Neural progenitor cell (in vitro differentiated cells): ENCODE results near the gene CHMP6. TPM values are rescaled to one million over a fixed set of nuclear protein-coding genes. Genes with fewer than 3 reads are reported as not detected.

Experiments used
- DNase-seq: peaks from one replicate; pipeline ENCODE4 v3.0.0-alpha.2; 2016; ENCODE audit warnings: low spot score
- H2AFZ ChIP-seq: fragments of 200-600 bp; sonication (generic); replicated peaks from 2 replicates; pipeline ENCODE4 v1.6.1; 2016; ENCODE audit warnings: antibody characterized with exemption
- H3F3A ChIP-seq: fragments of 200-600 bp; sonication (generic); 2 replicates; pipeline ENCODE4 v1.6.1; 2016; ENCODE audit warnings: antibody characterized with exemption, low read depth
- H3K27ac ChIP-seq: fragments of 200-600 bp; sonication (generic); 2 replicates; pipeline ENCODE4 v1.5.1; 2016; ENCODE audit warnings: mild to moderate bottlenecking
- H3K27me3 ChIP-seq: fragments of 200-600 bp; sonication (generic); 2 replicates; pipeline ENCODE4 v1.6.1; 2016; ENCODE audit warnings: mild to moderate bottlenecking, moderate library complexity
- H3K36me3 ChIP-seq: fragments of 200-600 bp; sonication (generic); 2 replicates; pipeline ENCODE4 v1.5.1; 2016
- H3K4me1 ChIP-seq: fragments of 200-600 bp; sonication (generic); 2 replicates; pipeline ENCODE4 v1.6.1; 2016; ENCODE audit warnings: mixed run types
- H3K4me2 ChIP-seq: fragments of 200-600 bp; sonication (generic); 2 replicates; pipeline ENCODE4 v1.6.1; 2016
- H3K4me3 ChIP-seq: fragments of 200-600 bp; sonication (generic); 2 replicates; pipeline ENCODE4 v1.5.1; 2016
- H3K79me2 ChIP-seq: fragments of 200-600 bp; sonication (generic); 2 replicates; pipeline ENCODE4 v1.6.1; 2016; ENCODE audit warnings: low read depth
- H3K9ac ChIP-seq: fragments of 200-600 bp; sonication (generic); 2 replicates; pipeline ENCODE4 v1.6.1; 2016
- H3K9me3 ChIP-seq: fragments of 200-600 bp; sonication (generic); 2 replicates; pipeline ENCODE4 v1.5.1; 2016; ENCODE audit warnings: low read depth
- H4K20me1 ChIP-seq: fragments of 200-600 bp; sonication (generic); 2 replicates; pipeline ENCODE4 v1.6.1; 2016; ENCODE audit warnings: low read depth
- H3K27ac Mint-ChIP-seq: 3 replicates; pipeline ENCODE4 v1.8.0; 2021; ENCODE audit warnings: mixed read lengths
- H3K27me3 Mint-ChIP-seq: 2 replicates; pipeline ENCODE4 v1.8.0; 2022; ENCODE audit warnings: low read depth, mild to moderate bottlenecking, inconsistent platforms, moderate library complexity, mixed read lengths; ENCODE audit not compliant: insufficient read depth
- H3K36me3 Mint-ChIP-seq: 3 replicates; pipeline ENCODE4 v1.8.0; 2021; ENCODE audit warnings: mixed read lengths
- H3K4me1 Mint-ChIP-seq: 3 replicates; pipeline ENCODE4 v1.8.0; 2021; ENCODE audit warnings: mixed read lengths
- H3K4me3 Mint-ChIP-seq: 3 replicates; pipeline ENCODE4 v1.8.0; 2021; ENCODE audit warnings: mild to moderate bottlenecking, moderate library complexity, mixed read lengths
- H3K9me3 Mint-ChIP-seq: 3 replicates; pipeline ENCODE4 v1.8.0; 2020; ENCODE audit warnings: mixed read lengths
- EZH2 ChIP-seq: fragments of 200-600 bp; sonication (generic); IDR thresholded peaks from 2 replicates; pipeline ENCODE4 v1.6.1; 2017; ENCODE audit warnings: antibody characterized with exemption, mild to moderate bottlenecking, moderate library complexity
- EZH2phosphoT487 ChIP-seq: fragments of 200-600 bp; sonication (generic); IDR thresholded peaks from 2 replicates; pipeline ENCODE4 v1.6.1; 2017; ENCODE audit warnings: antibody characterized with exemption
- total RNA-seq: library from RNA; depleted of rRNA; stranded (reverse); fragments of >200 nt; gene quantifications from 2 replicates; pipeline ENCODE4 v1.2.3, GENCODE V29; 2015; ENCODE audit warnings: low replicate concordance
- TF ChIP-seq, protein P1 (sequence below): fragments of 200-600 bp; sonication (generic); IDR thresholded peaks from 2 replicates; pipeline ENCODE4 v1.5.1; 2017; ENCODE audit warnings: antibody characterized with exemption, mild to moderate bottlenecking

The CHMP6 gene
- total RNA-seq, result 11.5 and 20.9 TPM in 2 replicates

DNA sequence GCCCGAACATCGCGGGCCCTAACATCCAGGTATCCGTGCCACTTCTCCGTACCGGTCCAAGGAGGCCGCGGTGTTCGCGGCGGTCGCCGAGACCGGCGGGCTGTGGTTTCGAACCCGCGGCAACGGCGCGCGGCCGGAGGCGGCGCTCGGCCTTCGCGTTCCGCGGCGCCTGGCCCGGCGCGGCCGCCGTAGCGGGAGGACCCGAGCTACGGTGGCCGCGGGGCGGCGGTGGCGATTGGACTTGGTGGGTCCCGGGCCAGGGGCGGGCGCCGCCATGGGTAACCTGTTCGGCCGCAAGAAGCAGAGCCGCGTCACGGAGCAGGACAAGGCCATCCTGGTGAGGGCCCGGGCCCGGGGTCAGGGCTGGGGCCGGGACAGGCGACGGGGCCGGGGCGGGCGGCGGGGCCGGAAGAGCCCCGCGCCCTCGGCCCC is at the start of gene CHMP6:
CHMP6 (plus strand) TSS at position 197 of the 432 bp plus-strand sequence; CDS start at position 275, 78 bp downstream.
- Histone ChIP-seq H4K20me1 (peaks cover 16% of the 10 kb centered on the region), H3K36me3 (no peaks in the 10 kb centered on the region), H3K27me3 (peaks cover 45% of the 10 kb centered on the region), H3K4me2 (peak within 1 kb of the TSS; percentile 98), H3K4me1 (peaks cover 6% of the 10 kb centered on the region), H3K9ac (peak within 1 kb of the TSS; percentile 53), H3F3A (peaks cover 3% of the 10 kb centered on the region), H2AFZ (peak within 1 kb of the TSS; percentile 90), H3K9me3 (no peaks in the 10 kb centered on the region), H3K4me3 (peak within 1 kb of the TSS; percentile 93), H3K79me2 (no peaks in the 10 kb centered on the region), H3K27ac (no peak within 1 kb of the TSS)
- H3K27ac Mint-ChIP-seq, result peak within 1 kb of the TSS; percentile 57
- peaks cover 2% of the 10 kb centered on the region for H3K36me3 Mint-ChIP-seq
- H3K9me3 Mint-ChIP-seq, result no peaks in the 10 kb centered on the region
- TF ChIP-seq, protein P1, sequence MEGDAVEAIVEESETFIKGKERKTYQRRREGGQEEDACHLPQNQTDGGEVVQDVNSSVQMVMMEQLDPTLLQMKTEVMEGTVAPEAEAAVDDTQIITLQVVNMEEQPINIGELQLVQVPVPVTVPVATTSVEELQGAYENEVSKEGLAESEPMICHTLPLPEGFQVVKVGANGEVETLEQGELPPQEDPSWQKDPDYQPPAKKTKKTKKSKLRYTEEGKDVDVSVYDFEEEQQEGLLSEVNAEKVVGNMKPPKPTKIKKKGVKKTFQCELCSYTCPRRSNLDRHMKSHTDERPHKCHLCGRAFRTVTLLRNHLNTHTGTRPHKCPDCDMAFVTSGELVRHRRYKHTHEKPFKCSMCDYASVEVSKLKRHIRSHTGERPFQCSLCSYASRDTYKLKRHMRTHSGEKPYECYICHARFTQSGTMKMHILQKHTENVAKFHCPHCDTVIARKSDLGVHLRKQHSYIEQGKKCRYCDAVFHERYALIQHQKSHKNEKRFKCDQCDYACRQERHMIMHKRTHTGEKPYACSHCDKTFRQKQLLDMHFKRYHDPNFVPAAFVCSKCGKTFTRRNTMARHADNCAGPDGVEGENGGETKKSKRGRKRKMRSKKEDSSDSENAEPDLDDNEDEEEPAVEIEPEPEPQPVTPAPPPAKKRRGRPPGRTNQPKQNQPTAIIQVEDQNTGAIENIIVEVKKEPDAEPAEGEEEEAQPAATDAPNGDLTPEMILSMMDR, result peak; percentile 31
- TF ChIP-seq EZH2phosphoT487, result no peak
- peaks cover 17% of the 10 kb centered on the region for H3K4me1 Mint-ChIP-seq
- DNase-seq, result peak; percentile 89
- peak within 1 kb of the TSS; percentile 87 for H3K4me3 Mint-ChIP-seq
- peaks cover 9% of the 10 kb centered on the region for H3K27me3 Mint-ChIP-seq

DNA sequence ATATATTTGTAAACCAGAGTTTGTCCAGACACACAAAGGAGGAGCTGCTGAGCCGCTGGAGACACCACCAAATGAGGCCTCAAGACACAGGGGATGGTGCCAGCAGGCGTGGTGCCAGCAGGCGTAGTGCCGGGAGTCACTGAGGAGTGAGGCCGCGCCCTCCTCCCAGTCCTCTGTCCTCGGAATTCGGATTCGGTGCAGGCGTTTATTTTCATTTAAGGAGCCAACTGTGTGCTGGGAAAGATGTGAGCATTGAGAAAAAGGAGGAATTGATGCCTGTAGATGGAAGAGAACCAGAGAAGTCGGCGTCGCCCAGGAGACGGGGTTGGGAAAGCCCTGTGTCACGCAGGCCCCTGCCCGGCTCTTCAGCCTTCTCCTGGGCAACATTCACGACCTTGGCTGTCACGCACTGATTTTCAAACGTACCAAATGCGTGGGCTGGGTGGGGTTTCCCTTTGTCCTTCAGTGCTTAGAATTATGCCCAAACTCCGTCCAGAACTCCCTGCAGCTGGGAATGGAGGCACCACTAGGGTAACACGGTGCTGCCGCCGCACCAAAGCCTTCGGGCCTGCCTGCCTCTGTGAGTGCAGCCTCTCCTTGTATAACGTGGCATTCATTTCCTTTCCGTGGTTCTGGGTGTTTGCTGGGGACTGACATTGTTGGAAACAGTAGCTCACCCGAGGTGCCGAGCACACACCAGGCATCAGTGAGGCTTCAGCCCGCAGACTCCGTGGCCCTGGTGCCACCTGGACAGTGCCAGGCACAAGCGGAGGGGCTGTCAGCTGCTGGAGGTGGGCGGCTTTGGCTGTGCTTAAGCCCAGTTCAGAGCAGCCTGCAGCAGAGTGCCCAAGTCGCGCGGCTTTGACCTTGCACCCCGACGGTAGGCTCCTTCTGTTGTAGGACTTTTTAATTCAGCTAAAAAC is 49.0 kb upstream of the CHMP6 start:
- H3K4me3 Mint-ChIP-seq, result no peak overlapping the region
- no peak overlapping the region for H3K4me2 ChIP-seq
- H3K27me3 Mint-ChIP-seq, result peaks cover 2% of the 10 kb centered on the region

DNA sequence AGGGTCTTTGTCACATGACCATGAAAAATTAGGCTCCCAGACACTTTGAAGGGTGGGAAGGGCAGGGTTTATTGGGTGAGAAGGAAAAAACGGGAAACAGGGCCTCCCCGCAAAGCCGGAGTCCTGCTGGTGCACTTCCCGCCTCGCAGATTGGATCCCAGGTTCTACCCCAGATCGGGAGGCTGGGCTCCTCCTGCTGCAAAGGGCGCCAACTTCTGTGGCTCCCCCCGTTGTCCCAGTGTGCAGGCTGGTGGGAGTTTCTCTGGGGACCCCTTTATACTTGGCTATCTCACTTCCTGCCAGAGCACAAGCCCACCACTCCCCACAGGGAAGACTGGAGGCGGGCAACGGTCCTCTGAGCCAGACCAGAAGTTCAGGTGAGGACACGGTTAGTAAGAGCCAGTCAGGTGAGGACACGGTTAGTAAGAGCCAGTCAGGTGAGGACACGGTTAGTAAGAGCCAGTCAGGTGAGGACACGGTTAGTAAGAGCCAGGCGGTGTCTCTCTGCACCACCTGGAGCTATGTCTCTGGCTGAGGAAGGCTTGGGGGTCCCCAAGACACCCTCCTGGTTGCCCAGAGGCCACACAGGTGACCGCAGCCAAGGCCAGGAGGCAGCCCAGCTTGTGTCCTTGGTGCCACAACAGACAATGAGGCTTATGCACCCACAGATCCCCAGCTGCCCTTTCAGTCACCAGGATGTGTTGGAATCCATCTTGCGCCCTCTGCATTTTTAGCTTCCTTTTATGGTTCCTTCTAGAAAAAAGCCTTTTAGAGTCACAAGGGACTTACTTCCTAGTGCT is 48.1 kb upstream of the CHMP6 start:
- Histone ChIP-seq H3K36me3 (no peaks in the 10 kb centered on the region), H3K4me3 (no peak overlapping the region), H3K9me3 (no peaks in the 10 kb centered on the region), H2AFZ (no peak overlapping the region), H3K9ac (no peak overlapping the region), H3K79me2 (no peaks in the 10 kb centered on the region), H3K27me3 (no peaks in the 10 kb centered on the region), H4K20me1 (no peaks in the 10 kb centered on the region), H3F3A (peaks cover 7% of the 10 kb centered on the region), H3K4me2 (no peak overlapping the region), H3K27ac (no peak overlapping the region), H3K4me1 (peaks cover 11% of the 10 kb centered on the region)
- H3K4me3 Mint-ChIP-seq, result no peak overlapping the region
- DNase-seq, result no peak
- peaks cover 4% of the 10 kb centered on the region for H3K27me3 Mint-ChIP-seq
- H3K36me3 Mint-ChIP-seq, result peaks cover 28% of the 10 kb centered on the region
- no peak for TF ChIP-seq EZH2phosphoT487
- TF ChIP-seq, protein P1, result no peak
- no peak for TF ChIP-seq EZH2
- no peaks in the 10 kb centered on the region for H3K9me3 Mint-ChIP-seq
- H3K27ac Mint-ChIP-seq, result no peak overlapping the region
- H3K4me1 Mint-ChIP-seq, result peaks cover 11% of the 10 kb centered on the region

More for the DNA sequence above, 49.0 kb upstream of the CHMP6 start:
- no peaks in the 10 kb centered on the region for H3K36me3 ChIP-seq
- no peaks in the 10 kb centered on the region for H3K9me3 ChIP-seq
- TF ChIP-seq, protein P1, result no peak
- TF ChIP-seq EZH2phosphoT487 (no peak), EZH2 (no peak)
- peaks cover 20% of the 10 kb centered on the region for H3K4me1 Mint-ChIP-seq
- H3K36me3 Mint-ChIP-seq, result peaks cover 28% of the 10 kb centered on the region
- H3K27ac ChIP-seq, result no peak overlapping the region
- H4K20me1 ChIP-seq, result peaks cover 8% of the 10 kb centered on the region
- DNase-seq, result no peak
- H3K27me3 ChIP-seq, result no peaks in the 10 kb centered on the region
- no peak overlapping the region for H3K4me3 ChIP-seq
- H3K4me1 ChIP-seq, result peaks cover 20% of the 10 kb centered on the region
- no peak overlapping the region for H2AFZ ChIP-seq
- H3F3A ChIP-seq, result peaks cover 16% of the 10 kb centered on the region
- no peak overlapping the region for H3K27ac Mint-ChIP-seq
- no peaks in the 10 kb centered on the region for H3K9me3 Mint-ChIP-seq
- no peaks in the 10 kb centered on the region for H3K79me2 ChIP-seq
- H3K9ac ChIP-seq, result no peak overlapping the region
